Endothelial cell of umbilical vein (primary cell): ENCODE data around the gene ADAT3. TPM values are rescaled to one million over a fixed set of nuclear protein-coding genes. Genes with fewer than 3 reads are reported as not detected.

ENCODE experiments used
- BruUV-seq: library from RNA; stranded (reverse); fragments of 400-500 nt; replicated peaks from 2 replicates; lab custom pipeline; 2021; lab: Mats Ljungman, UMichigan
- CTCF ChIA-PET: fragments of 300-600, 350-600 bp; sonication (Branson Sonifier 250); formaldehyde crosslinking; loops from one replicate; lab custom pipeline; 2021; ENCODE audit warnings: antibody characterized with exemption, inconsistent platforms; lab: Charles Lee
- POLR2A ChIA-PET: fragments of 300-600, 350-600 bp; sonication (Branson Sonifier 250); formaldehyde crosslinking; loops from one replicate; lab custom pipeline; 2021; ENCODE audit warnings: antibody characterized with exemption, inconsistent platforms; lab: Charles Lee
- DNase-seq: peaks from one replicate; pipeline ENCODE4 v3.0.0-alpha.2; 2011; ENCODE audit warnings: low read depth, low spot score
- FAIRE-seq: peaks from 2 replicates; lab custom pipeline; 2011; peaks lifted over from hg19 to GRCh38; lab: Jason Lieb, UNC
- H2AFZ ChIP-seq: 2 replicates; pipeline ENCODE4 v1.6.0; 2012; ENCODE audit warnings: low read depth, low read length, control low read depth, inconsistent platforms
- H3K27ac ChIP-seq: 2 replicates; pipeline ENCODE4 v1.5.1; 2011; ENCODE audit warnings: low read depth, mild to moderate bottlenecking, control low read depth, low read length, moderate library complexity; ENCODE audit not compliant: insufficient read depth
- H3K27me3 ChIP-seq, 2 experiments: 2 replicates each; pipeline versions ENCODE4 v1.6.0 to v1.6.1; 2011; ENCODE audit warnings: low read length in 2 of 2, mixed read lengths in 1 of 2; ENCODE audit not compliant: control insufficient read depth in 2 of 2, insufficient read depth in 2 of 2
- H3K36me3 ChIP-seq, 2 experiments: 2 replicates in 1 of 2; 3 replicates in 1 of 2; pipeline ENCODE4 v1.5.1; 2011; ENCODE audit warnings: low read length in 2 of 2, mild to moderate bottlenecking in 1 of 2, moderate library complexity in 1 of 2; ENCODE audit not compliant: control insufficient read depth in 2 of 2, insufficient read depth in 2 of 2; ENCODE audit errors: extremely low read depth in 1 of 2
- H3K4me1 ChIP-seq: 3 replicates; pipeline ENCODE4 v1.5.1; 2011; ENCODE audit warnings: mild to moderate bottlenecking, low read length; ENCODE audit not compliant: control insufficient read depth, insufficient read depth; ENCODE audit errors: extremely low read depth
- H3K4me2 ChIP-seq: 2 replicates; pipeline ENCODE4 v1.6.1; 2011; ENCODE audit warnings: low read length, control low read depth, mixed read lengths; ENCODE audit not compliant: insufficient read depth
- H3K4me3 ChIP-seq, 3 experiments: fragments of 200-600 bp in 1 of 3; sonication (generic), shearing (Covaris generic) in 1 of 3; replicated peaks in 1 of 3; 2 replicates each; pipeline ENCODE4 v1.5.1; 2011 to 2016; ENCODE audit warnings: control low read depth in 3 of 3, low read length in 3 of 3, mild to moderate bottlenecking in 2 of 3, inconsistent platforms in 1 of 3, low read depth in 1 of 3, moderate library complexity in 1 of 3; ENCODE audit not compliant: insufficient read depth in 1 of 3
- H3K79me2 ChIP-seq: 2 replicates; pipeline ENCODE4 v1.6.0; 2012; ENCODE audit warnings: low read length, inconsistent platforms; ENCODE audit not compliant: control insufficient read depth, insufficient read depth
- H3K9ac ChIP-seq: replicated peaks from 2 replicates; pipeline ENCODE3; 2011; ENCODE audit warnings: low read length, control low read depth; ENCODE audit not compliant: insufficient read depth; ENCODE audit errors: extremely low read depth
- H3K9me1 ChIP-seq: replicated peaks from 3 replicates; pipeline ENCODE4 v1.6.0; 2011; ENCODE audit warnings: mild to moderate bottlenecking, low read length; ENCODE audit not compliant: control insufficient read depth, insufficient read depth; ENCODE audit errors: extremely low read depth
- H3K9me3 ChIP-seq: replicated peaks from 2 replicates; pipeline ENCODE4 v1.5.1; 2012; ENCODE audit warnings: low read length, inconsistent platforms; ENCODE audit not compliant: control insufficient read depth, insufficient read depth
- H4K20me1 ChIP-seq: replicated peaks from 2 replicates; pipeline ENCODE3; 2011; ENCODE audit warnings: mild to moderate bottlenecking, low read length; ENCODE audit not compliant: control insufficient read depth, insufficient read depth; ENCODE audit errors: extremely low read depth
- CTCF ChIP-seq, 2 donors: IDR thresholded peaks; 1 replicate in 1 of 2; 2 replicates in 1 of 2; pipeline ENCODE4 v1.5.1; 2011; ENCODE audit warnings: low read length in 2 of 2, mild to moderate bottlenecking in 2 of 2, moderate library complexity in 2 of 2, control low read depth in 1 of 2, inconsistent platforms in 1 of 2, low read depth in 1 of 2; ENCODE audit not compliant: insufficient read depth in 1 of 2; ENCODE audit errors: extremely low read depth in 1 of 2
- EZH2 ChIP-seq: IDR thresholded peaks from 2 replicates; pipeline ENCODE4 v1.6.1; 2012; ENCODE audit warnings: borderline replicate concordance, low read depth, mild to moderate bottlenecking, moderate library complexity, low read length, inconsistent platforms; ENCODE audit not compliant: severe bottlenecking
- FOS ChIP-seq: IDR thresholded peaks from 2 replicates; pipeline ENCODE4 v1.6.1; 2011; ENCODE audit warnings: mild to moderate bottlenecking, low read length, moderate library complexity, borderline replicate concordance; ENCODE audit not compliant: insufficient read depth
- GATA2 ChIP-seq: IDR thresholded peaks from 2 replicates; pipeline ENCODE4 v1.7.0; 2011; ENCODE audit warnings: low read depth, mild to moderate bottlenecking, moderate library complexity, mixed read lengths, low read length; ENCODE audit not compliant: insufficient read length, insufficient read depth
- JUN ChIP-seq: IDR thresholded peaks from 2 replicates; pipeline ENCODE4 v1.6.1; 2011; ENCODE audit warnings: borderline replicate concordance, low read depth; ENCODE audit not compliant: insufficient read length, insufficient read depth
- MAX ChIP-seq: IDR thresholded peaks from 2 replicates; pipeline ENCODE4 v1.6.1; 2011; ENCODE audit not compliant: insufficient read depth, insufficient read length
- MYC ChIP-seq: IDR thresholded peaks from one replicate; pipeline ENCODE4 v1.6.1; 2011; ENCODE audit warnings: mild to moderate bottlenecking, low read depth, low read length
- POLR2A ChIP-seq: IDR thresholded peaks from 2 replicates; pipeline ENCODE4 v1.6.1; 2012; ENCODE audit warnings: low read depth, mild to moderate bottlenecking, control low read depth, low read length
- POLR2AphosphoS5 ChIP-seq: IDR thresholded peaks from 2 replicates; pipeline ENCODE4 v1.6.1; 2012; ENCODE audit warnings: low read depth, mild to moderate bottlenecking, control low read depth, low read length, moderate library complexity; ENCODE audit not compliant: insufficient read depth
- dilution Hi-C: fragments of 300-500 bp; cut with MboI; formaldehyde crosslinking; loops from one replicate; pipeline ENCODE4 v1.15.0; 2019; ENCODE audit warnings: low sequenced_read_pairs; ENCODE audit not compliant: extremely low pct_ligation_motif_present
- intact Hi-C: fragments of 100-400 bp; cut with micrococcal nuclease; formaldehyde crosslinking; loops from one replicate; pipeline ENCODE4 v1.10.0; 2022
- polyA plus RNA-seq, 4 experiments: library from polyadenylated mRNA; depleted of rRNA in 3 of 4; stranded (reverse) in 3 of 4; unstranded in 1 of 4; fragments of >200 nt; gene quantifications; 2 replicates each; pipeline versions ENCODE4 v1.2.1 to v1.2.3, GENCODE V29; 2011 to 2012; ENCODE audit warnings: missing spikeins in 1 of 4
- total RNA-seq: library from RNA; stranded (reverse); gene quantifications from 2 replicates; pipeline ENCODE4 v1.2.3, GENCODE V29; 2021

Gene ADAT3
- total and polyA plus RNA-seq, 2 donors (not counting 3 experiments of a cell fraction or from before 2014, with no cell fraction given) = 5.7 to 11.7 TPM

- BruUV-seq = no TSS peak
- no peaks in the 10 kb centered on the region for H4K20me1 ChIP-seq
- FAIRE-seq (no peak), DNase-seq (no peak)
- H2AFZ ChIP-seq = no peak overlapping the region
- peak overlapping the region; percentile 52 for H3K27ac ChIP-seq
- H3K9ac ChIP-seq = peak overlapping the region; percentile 10
- H3K27me3 ChIP-seq = no peaks in the 10 kb centered on the region
- H3K4me1 ChIP-seq = peaks cover 51% of the 10 kb centered on the region
- CTCF ChIA-PET = interaction anchor here (1.3 to 2.1 kb wide), 3 partner anchors 9 to 32 kb away, joined by 3 to 14 read pairs (median 6); no protein-coding TSS in a partner anchor
- no peak for TF ChIP-seq EZH2
- POLR2A ChIA-PET = no interaction called here
- dilution Hi-C loops = no loop called here
- intact Hi-C loops = no loop called here
- no peak overlapping the region for H3K4me2 ChIP-seq
- no peaks in the 10 kb centered on the region for H3K9me1 ChIP-seq
- no peak overlapping the region for H3K4me3 ChIP-seq
- peaks cover 89% of the 10 kb centered on the region for H3K79me2 ChIP-seq
- H3K36me3 ChIP-seq = no peaks in the 10 kb centered on the region
- no peaks in the 10 kb centered on the region for H3K9me3 ChIP-seq
Measured at GRCh38 chr19:1857648-1858326, 47.4 kb upstream of the ADAT3 start.

- FAIRE-seq = no peak
- Histone ChIP-seq H3K4me1 (peaks cover 51% of the 10 kb centered on the region), H3K4me2 (no peak overlapping the region), H3K9me3 (no peaks in the 10 kb centered on the region), H4K20me1 (no peaks in the 10 kb centered on the region), H3K27ac (no peak overlapping the region), H3K36me3 (no peaks in the 10 kb centered on the region), H3K79me2 (peaks cover 86% of the 10 kb centered on the region), H3K9ac (no peak overlapping the region), H3K4me3 (no peak overlapping the region), H3K27me3 (no peaks in the 10 kb centered on the region), H2AFZ (no peak overlapping the region), H3K9me1 (no peaks in the 10 kb centered on the region)
- intact Hi-C loops = no loop called here
- no TSS peak for BruUV-seq
- CTCF ChIA-PET = interaction anchor here (1.3 to 1.6 kb wide), 2 partner anchors 9 to 32 kb away, joined by 3 to 6 read pairs; no protein-coding TSS in a partner anchor
- DNase-seq = no peak
- dilution Hi-C loops = no loop called here
- TF ChIP-seq CTCF (IDR thresholded peaks at IDR 0.05; ENCODE audit: extremely low read depth in 1 of 2, insufficient read depth in 1 of 2, low read depth in 1 of 2, low read length in 2 of 2) (no peak), GATA2 (no peak), MYC (no peak), FOS (no peak), MAX (no peak), JUN (no peak), EZH2 (no peak), POLR2AphosphoS5 (no peak), POLR2A (no peak)
- POLR2A ChIA-PET = no interaction called here
Measured at GRCh38 chr19:1858412-1859081, 46.7 kb upstream of the ADAT3 start.
